HG03342 (cell line): Measurements from ENCODE around the gene PLSCR5.

Experiments
- ATAC-seq: cut with Tn5 transposase; IDR thresholded peaks from one replicate; pipeline ENCODE4 v1.9.1; 2021; ENCODE audit warnings: mild to moderate bottlenecking, moderate library complexity; ENCODE audit not compliant: unreplicated experiment

The PLSCR5 gene

GRCh38 chr3:146544929-146545528, 60.1 kb downstream of the PLSCR5 start:
- no peak for ATAC-seq

GRCh38 chr3:146544002-146544928, 60.9 kb downstream of the PLSCR5 start, which contains the start of gene PLSCR1:
PLSCR1 (minus strand) TSS chr3:146544607; CDS start chr3:146536552, 8,055 bp downstream.
- peak; percentile 85 for ATAC-seq

GRCh38 chr3:146543461-146544001, 61.6 kb downstream of the PLSCR5 start:
- peak; percentile 1 for ATAC-seq

- ATAC-seq = no peak
These were observed 62.2 kb downstream of the PLSCR5 start for GRCh38 chr3:146542978-146543377.

GRCh38 chr3:146542179-146542578, 63.0 kb downstream of the PLSCR5 start:
- no peak for ATAC-seq

- ATAC-seq = no peak
These were observed 64.2 kb downstream of the PLSCR5 start for GRCh38 chr3:146540978-146541377.

- ATAC-seq = no peak
These were observed 64.9 kb downstream of the PLSCR5 start for GRCh38 chr3:146540236-146540635.

- no peak for ATAC-seq
These were observed 65.8 kb downstream of the PLSCR5 start for GRCh38 chr3:146539315-146539714.

GRCh38 chr3:146537603-146538002, 67.5 kb downstream of the PLSCR5 start:
- no peak for ATAC-seq

GRCh38 chr3:146536681-146537080, 68.5 kb downstream of the PLSCR5 start:
- ATAC-seq = no peak
